SW 1271 (cell line): ENCODE results near the gene STYXL1.

Source experiments
- DNase-seq, 2 experiments: peaks; one replicate each; lab custom pipeline; 2025; lab: John Stamatoyannopoulos, UW

STYXL1 gene

GRCh38 chr7:75957021-75957736 is 90.6 kb downstream of the STYXL1 start:
- DNase-seq: no peak

GRCh38 chr7:75955331-75955955 is 92.4 kb downstream of the STYXL1 start:
- no peak for DNase-seq

- DNase-seq: no peak
Measured at GRCh38 chr7:75953931-75954330, 93.9 kb downstream of the STYXL1 start.

- DNase-seq: no peak
Measured at GRCh38 chr7:75953431-75953830, 94.4 kb downstream of the STYXL1 start.

- DNase-seq: peak in 1 of 2 experiments; percentile 22
Measured at GRCh38 chr7:75951506-75951905, 96.3 kb downstream of the STYXL1 start.

GRCh38 chr7:75950111-75950681 is 97.6 kb downstream of the STYXL1 start:
- DNase-seq: no peak

- no peak for DNase-seq
Measured at GRCh38 chr7:75948179-75948578, 99.6 kb downstream of the STYXL1 start.
